SK-N-SH treated with all-trans-retinoic acid at 6 μM for 48 hours (cell line): ENCODE data around the gene JPH3.
"Not testable (repeated sequence)": the region's sequence is repeated elsewhere in the genome, so short reads cannot be mapped to it uniquely, and the experiment has no call there.

Experiments used
- ATAC-seq: fragments of 200-7000 bp; cut with Tn5 transposase; 3 replicates; pipeline ENCODE4 v1.9.1; 2020; ENCODE audit warnings: mild to moderate bottlenecking, moderate library complexity
- ARNTL ChIP-seq: fragments of 450-650 bp; formaldehyde crosslinking; IDR thresholded peaks from 2 replicates; pipeline ENCODE4 v1.5.0; 2020; ENCODE audit warnings: low read depth, mild to moderate bottlenecking, moderate library complexity, borderline replicate concordance
- BACH2 ChIP-seq: fragments of 250-450 bp; sonication (Bioruptor Pico); IDR thresholded peaks from 2 replicates; pipeline ENCODE4 v1.9.0; 2021; ENCODE audit warnings: mild to moderate bottlenecking, borderline replicate concordance
- CSDC2 ChIP-seq: fragments of 250-450 bp; sonication (Bioruptor Pico); IDR thresholded peaks from 2 replicates; pipeline ENCODE4 v1.5.0; 2020; ENCODE audit warnings: mild to moderate bottlenecking, moderate library complexity
- CSRNP3 ChIP-seq: fragments of 250-450 bp; sonication (Bioruptor Pico); IDR thresholded peaks from 2 replicates; pipeline ENCODE4 v1.5.1; 2021; ENCODE audit warnings: mild to moderate bottlenecking, moderate library complexity
- ESRRG ChIP-seq: fragments of 250-450 bp; sonication (Bioruptor Pico); IDR thresholded peaks from 2 replicates; pipeline ENCODE4 v1.6.1; 2021; ENCODE audit warnings: mild to moderate bottlenecking
- GLIS3 ChIP-seq: fragments of 250-450 bp; sonication (Bioruptor Pico); IDR thresholded peaks from 2 replicates; pipeline ENCODE4 v1.5.0; 2020; ENCODE audit warnings: mild to moderate bottlenecking, moderate library complexity
- ISL1 ChIP-seq: fragments of 250-450 bp; sonication (Bioruptor Pico); IDR thresholded peaks from 2 replicates; pipeline ENCODE4 v2.1.2; 2022; ENCODE audit warnings: mild to moderate bottlenecking, moderate library complexity
- OSR1 ChIP-seq: fragments of 250-450 bp; sonication (Bioruptor Pico); IDR thresholded peaks from 2 replicates; pipeline ENCODE4 v1.8.0; 2022; ENCODE audit warnings: moderate library complexity, mild to moderate bottlenecking, inconsistent platforms
- POU6F1 ChIP-seq: fragments of 250-450 bp; sonication (Bioruptor Pico); IDR thresholded peaks from 2 replicates; pipeline ENCODE4 v1.8.0; 2021; ENCODE audit warnings: low read depth, mild to moderate bottlenecking, moderate library complexity, borderline replicate concordance
- PPARA ChIP-seq: fragments of 250-450 bp; sonication (Bioruptor Pico); IDR thresholded peaks from 2 replicates; pipeline ENCODE4 v1.5.0; 2020; ENCODE audit warnings: mild to moderate bottlenecking, borderline replicate concordance
- RARB ChIP-seq: fragments of 250-450 bp; sonication (Bioruptor Pico); IDR thresholded peaks from 2 replicates; pipeline ENCODE4 v1.8.0; 2021; ENCODE audit warnings: mild to moderate bottlenecking, moderate library complexity
- SNAI2 ChIP-seq: fragments of 250-450 bp; sonication (Bioruptor Pico); IDR thresholded peaks from 2 replicates; pipeline ENCODE4 v1.5.0; 2020; ENCODE audit warnings: mild to moderate bottlenecking, moderate library complexity
- TOX ChIP-seq: fragments of 250-450 bp; sonication (Bioruptor Pico); IDR thresholded peaks from 2 replicates; pipeline ENCODE4 v1.8.0; 2021; ENCODE audit warnings: mild to moderate bottlenecking, moderate library complexity, borderline replicate concordance
- ZC3H10 ChIP-seq: fragments of 250-450 bp; sonication (Bioruptor Pico); IDR thresholded peaks from 2 replicates; pipeline ENCODE4 v1.5.1; 2021; ENCODE audit warnings: mild to moderate bottlenecking, moderate library complexity
- ZFP3 ChIP-seq: fragments of 250-450 bp; sonication (Bioruptor Pico); IDR thresholded peaks from 2 replicates; pipeline ENCODE4 v1.5.0; 2020; ENCODE audit warnings: mild to moderate bottlenecking, moderate library complexity
- ZFP30 ChIP-seq: fragments of 450-650 bp; formaldehyde crosslinking; IDR thresholded peaks from 2 replicates; pipeline ENCODE4 v1.5.0; 2022; ENCODE audit warnings: mild to moderate bottlenecking, moderate library complexity
- ZNF70 ChIP-seq: fragments of 450-650 bp; formaldehyde crosslinking; IDR thresholded peaks from 2 replicates; pipeline ENCODE4 v1.5.0; 2020; ENCODE audit warnings: mild to moderate bottlenecking, moderate library complexity
- ZNF8 ChIP-seq: fragments of 450-650 bp; formaldehyde crosslinking; IDR thresholded peaks from 2 replicates; pipeline ENCODE4 v1.5.0; 2020; ENCODE audit warnings: mild to moderate bottlenecking, moderate library complexity
- TF ChIP-seq, protein P1 (sequence below): fragments of 250-450 bp; sonication (Bioruptor Pico); IDR thresholded peaks from 2 replicates; pipeline ENCODE4 v1.5.1; 2020; ENCODE audit warnings: low read depth, mild to moderate bottlenecking, moderate library complexity
- TF ChIP-seq, protein P2 (sequence below): fragments of 250-450 bp; sonication (Bioruptor Pico); IDR thresholded peaks from 2 replicates; pipeline ENCODE4 v1.8.0; 2020; ENCODE audit warnings: mild to moderate bottlenecking, moderate library complexity, borderline replicate concordance

The JPH3 gene

DNA sequence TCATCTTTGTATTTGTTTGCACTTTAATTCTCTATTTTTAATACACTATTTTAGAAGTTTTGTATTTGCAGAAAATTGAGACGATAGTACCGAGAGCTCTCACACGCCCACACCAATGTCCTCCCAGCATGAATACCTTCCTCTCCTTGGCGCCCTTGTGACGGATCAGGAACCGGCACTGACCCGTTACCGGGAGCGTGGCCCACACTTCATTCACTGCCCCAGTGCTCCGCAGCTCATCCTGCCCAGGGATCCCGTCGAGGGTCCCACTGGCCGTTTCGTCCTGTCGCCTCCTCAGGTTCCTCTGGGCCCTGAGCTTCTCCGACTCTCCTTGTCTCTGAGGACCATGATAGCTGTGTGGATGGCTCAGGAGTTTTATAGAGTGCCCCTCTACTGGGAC lies 112.9 kb downstream of the JPH3 start:
- no peak for ATAC-seq

DNA sequence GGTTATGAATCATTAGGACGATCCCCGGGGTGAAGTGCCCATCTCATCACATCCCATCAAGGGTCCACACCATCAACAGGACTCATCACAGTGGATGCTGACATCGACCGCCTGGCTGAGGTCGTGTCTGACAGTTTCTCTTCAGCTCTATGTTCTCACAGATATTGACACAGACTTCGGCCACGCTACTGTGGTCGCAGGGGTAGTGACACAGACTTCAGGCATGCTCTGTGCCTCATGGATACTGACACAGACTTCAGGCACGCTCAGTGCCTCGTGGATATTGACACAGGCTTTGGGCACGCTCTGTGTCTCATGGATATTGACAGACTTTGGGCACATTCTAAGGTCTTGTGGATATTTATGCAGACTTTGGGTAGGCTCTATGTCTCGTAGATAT lies 113.3 kb downstream of the JPH3 start:
- no peak for ATAC-seq
- TF ChIP-seq ZFP30 (CRISPR knock-in tag) (no peak), ARNTL (no peak), CSDC2 (CRISPR knock-in tag) (no peak), ZFP3 (CRISPR knock-in tag) (no peak)

More for the DNA sequence above, 112.9 kb downstream of the JPH3 start:
- TF ChIP-seq ESRRG (CRISPR knock-in tag) (no peak), RARB (CRISPR knock-in tag) (no peak), POU6F1 (CRISPR knock-in tag) (no peak)
- TF ChIP-seq, all 23 proteins: peak for 0

- ATAC-seq, result not testable (repeated sequence)
Observed at GRCh38 chr16:87718831-87719230, 116.5 kb downstream of the JPH3 start.

DNA sequence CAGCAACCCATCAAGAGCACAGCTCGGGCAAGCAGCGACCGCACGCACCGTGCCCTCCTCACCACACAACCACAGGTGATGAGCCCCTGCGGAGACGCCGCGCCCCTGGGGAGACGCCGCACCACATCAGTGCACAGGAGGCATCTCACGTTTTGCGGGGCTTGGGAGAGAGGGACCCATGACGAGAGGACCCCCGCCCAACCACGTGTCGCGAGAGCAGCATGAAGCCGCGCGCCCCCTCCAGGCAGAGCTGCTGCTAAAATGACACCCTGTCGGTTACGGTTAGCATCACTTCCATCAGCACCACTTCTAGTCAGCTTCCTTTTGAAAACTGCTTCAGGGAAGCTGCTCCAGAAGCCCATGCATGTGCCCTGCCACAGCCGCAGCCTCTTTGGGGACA lies 118.1 kb downstream of the JPH3 start:
- no peak for TF ChIP-seq CSDC2 (CRISPR knock-in tag)
- ATAC-seq, result no peak

- no peak for ATAC-seq
- TF ChIP-seq, protein P1, sequence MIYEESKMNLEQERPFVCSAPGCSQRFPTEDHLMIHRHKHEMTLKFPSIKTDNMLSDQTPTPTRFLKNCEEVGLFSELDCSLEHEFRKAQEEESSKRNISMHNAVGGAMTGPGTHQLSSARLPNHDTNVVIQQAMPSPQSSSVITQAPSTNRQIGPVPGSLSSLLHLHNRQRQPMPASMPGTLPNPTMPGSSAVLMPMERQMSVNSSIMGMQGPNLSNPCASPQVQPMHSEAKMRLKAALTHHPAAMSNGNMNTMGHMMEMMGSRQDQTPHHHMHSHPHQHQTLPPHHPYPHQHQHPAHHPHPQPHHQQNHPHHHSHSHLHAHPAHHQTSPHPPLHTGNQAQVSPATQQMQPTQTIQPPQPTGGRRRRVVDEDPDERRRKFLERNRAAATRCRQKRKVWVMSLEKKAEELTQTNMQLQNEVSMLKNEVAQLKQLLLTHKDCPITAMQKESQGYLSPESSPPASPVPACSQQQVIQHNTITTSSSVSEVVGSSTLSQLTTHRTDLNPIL (CRISPR knock-in tag), result no peak
Observed at GRCh38 chr16:87721622-87722585, 119.6 kb downstream of the JPH3 start.

- TF ChIP-seq POU6F1 (CRISPR knock-in tag) (no peak), SNAI2 (CRISPR knock-in tag) (0 out of 2 replicates have a peak, but pooled peaks have one; percentile 17)
- no peak; the same call in 1 of the 3 replicates for ATAC-seq
Observed at GRCh38 chr16:87722590-87723225, 120.4 kb downstream of the JPH3 start.

- peak; percentile 91 for ATAC-seq
- TF ChIP-seq ZNF70 (CRISPR knock-in tag) (no peak), TOX (no peak), OSR1 (no peak), ZC3H10 (CRISPR knock-in tag) (no peak), ESRRG (CRISPR knock-in tag) (no peak), SNAI2 (CRISPR knock-in tag) (no peak; the same call in 1 of the 2 replicates), BACH2 (no peak), RARB (CRISPR knock-in tag) (no peak), ZNF8 (no peak), PPARA (CRISPR knock-in tag) (no peak), CSRNP3 (CRISPR knock-in tag) (no peak), GLIS3 (CRISPR knock-in tag) (no peak), ARNTL (peak; percentile 93), ISL1 (CRISPR knock-in tag) (peak; percentile 64), ZFP30 (CRISPR knock-in tag) (no peak)
- TF ChIP-seq, protein P1 (CRISPR knock-in tag), result 0 out of 2 replicates have a peak, but pooled peaks have one; percentile 13
- TF ChIP-seq, protein P2, sequence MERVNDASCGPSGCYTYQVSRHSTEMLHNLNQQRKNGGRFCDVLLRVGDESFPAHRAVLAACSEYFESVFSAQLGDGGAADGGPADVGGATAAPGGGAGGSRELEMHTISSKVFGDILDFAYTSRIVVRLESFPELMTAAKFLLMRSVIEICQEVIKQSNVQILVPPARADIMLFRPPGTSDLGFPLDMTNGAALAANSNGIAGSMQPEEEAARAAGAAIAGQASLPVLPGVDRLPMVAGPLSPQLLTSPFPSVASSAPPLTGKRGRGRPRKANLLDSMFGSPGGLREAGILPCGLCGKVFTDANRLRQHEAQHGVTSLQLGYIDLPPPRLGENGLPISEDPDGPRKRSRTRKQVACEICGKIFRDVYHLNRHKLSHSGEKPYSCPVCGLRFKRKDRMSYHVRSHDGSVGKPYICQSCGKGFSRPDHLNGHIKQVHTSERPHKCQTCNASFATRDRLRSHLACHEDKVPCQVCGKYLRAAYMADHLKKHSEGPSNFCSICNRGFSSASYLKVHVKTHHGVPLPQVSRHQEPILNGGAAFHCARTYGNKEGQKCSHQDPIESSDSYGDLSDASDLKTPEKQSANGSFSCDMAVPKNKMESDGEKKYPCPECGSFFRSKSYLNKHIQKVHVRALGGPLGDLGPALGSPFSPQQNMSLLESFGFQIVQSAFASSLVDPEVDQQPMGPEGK, result no peak
Observed at GRCh38 chr16:87723226-87723623, 120.9 kb downstream of the JPH3 start.
